HG02623 (cell line): ENCODE data around the gene SCAF1.

ENCODE experiments used
- ATAC-seq: cut with Tn5 transposase; IDR thresholded peaks from one replicate; pipeline ENCODE4 v1.9.1; 2021; ENCODE audit warnings: moderate library complexity; ENCODE audit not compliant: unreplicated experiment

The SCAF1 gene

DNA sequence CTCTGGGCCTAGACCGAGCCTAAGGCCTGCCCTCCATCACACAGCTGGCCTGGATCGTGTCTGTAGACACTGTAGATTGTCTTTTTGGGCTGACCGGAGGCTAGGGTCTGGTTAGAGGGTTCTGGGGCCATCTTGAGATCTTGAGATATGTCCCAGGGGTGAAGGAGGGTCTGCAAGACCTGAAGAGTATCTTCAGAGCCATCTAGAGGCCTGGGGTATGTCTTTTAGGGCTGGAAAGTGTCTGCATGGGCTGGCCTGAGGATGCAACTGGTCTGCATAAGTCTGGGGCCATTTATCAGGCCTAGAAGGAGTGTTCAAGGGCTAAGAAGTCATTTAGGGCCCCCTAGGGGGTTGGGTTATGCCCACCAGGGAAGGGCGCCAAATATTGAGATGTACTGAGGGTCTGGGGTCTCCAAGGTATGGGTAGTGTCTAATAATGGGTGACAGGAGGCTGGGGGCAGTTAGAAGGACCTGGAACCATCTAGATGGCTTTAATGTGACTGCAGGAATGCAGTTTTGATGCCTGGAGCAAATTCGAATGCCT lies 555 bp downstream of the SCAF1 start:
- ATAC-seq: no peak

DNA sequence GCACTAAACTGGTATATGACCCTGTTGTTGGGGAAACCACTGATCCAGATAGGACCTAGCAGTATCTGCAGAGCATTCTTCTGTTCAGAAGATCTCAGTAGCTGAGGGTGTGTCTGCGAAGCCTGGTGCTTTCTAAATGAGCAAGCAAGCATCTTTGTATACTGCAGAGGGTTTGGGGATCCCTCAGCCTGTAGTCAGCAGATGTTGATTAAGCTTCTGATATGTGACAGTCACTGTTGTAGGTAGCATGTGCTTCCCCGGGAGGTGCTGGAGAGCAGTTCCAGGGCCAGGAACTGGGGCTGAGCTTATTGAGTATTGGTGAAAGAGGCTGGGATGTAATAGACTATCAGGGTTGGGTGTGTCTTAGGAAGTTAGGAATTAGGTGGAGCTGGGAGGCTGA lies 1.5 kb downstream of the SCAF1 start:
- no peak for ATAC-seq

GRCh38 chr19:49645592-49645991 lies 3.6 kb downstream of the SCAF1 start:
- no peak for ATAC-seq

DNA sequence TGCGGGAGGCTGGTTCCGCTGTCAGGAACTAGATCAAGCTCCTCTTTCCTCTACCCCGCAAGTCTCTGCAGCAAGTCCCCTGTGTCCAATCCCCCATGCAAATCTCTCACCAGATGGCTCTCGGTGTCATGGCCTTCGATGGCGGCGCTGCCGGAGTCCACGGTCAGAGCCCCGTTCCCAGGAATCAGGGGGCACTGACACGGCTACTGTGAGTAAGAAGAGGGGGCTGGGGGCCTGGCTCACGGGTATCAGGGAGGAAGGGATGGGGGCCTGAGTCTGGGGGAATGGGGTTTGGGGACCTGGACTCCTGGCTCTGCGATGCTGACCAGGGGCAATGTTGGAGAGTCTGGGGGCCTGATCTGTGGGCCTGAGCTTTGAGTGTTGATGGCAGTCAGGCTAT lies 4.0 kb downstream of the SCAF1 start:
- no peak for ATAC-seq

- no peak for ATAC-seq
Measured at GRCh38 chr19:49646586-49646985, 4.6 kb downstream of the SCAF1 start.

- ATAC-seq: no peak
Measured at GRCh38 chr19:49651029-49651819, 9.2 kb downstream of the SCAF1 start.

- no peak for ATAC-seq
Measured at GRCh38 chr19:49651820-49652550, 10.0 kb downstream of the SCAF1 start.

- no peak for ATAC-seq
Measured at GRCh38 chr19:49652551-49653465, 10.8 kb downstream of the SCAF1 start.

GRCh38 chr19:49653466-49653806 lies 11.4 kb downstream of the SCAF1 start:
- ATAC-seq: no peak

DNA sequence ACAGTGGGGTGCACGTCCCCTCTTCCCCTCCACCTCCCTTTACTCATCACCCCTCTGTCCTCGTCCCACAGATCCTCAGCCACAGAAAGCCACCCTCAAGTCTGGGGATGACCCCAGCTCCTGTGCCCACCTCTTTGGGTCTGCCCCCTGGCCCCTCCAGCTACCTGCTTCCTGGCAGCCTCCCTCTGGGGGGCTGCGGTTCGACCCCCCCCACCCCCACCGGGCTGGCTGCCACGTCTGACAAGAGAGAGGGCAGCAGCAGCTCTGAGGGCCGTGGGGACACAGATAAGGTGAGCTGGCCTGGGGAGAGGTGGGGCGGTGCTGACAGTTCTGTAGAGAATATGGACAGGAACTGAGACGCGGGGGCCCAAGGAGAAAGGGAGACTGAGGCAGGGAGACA lies 12.6 kb downstream of the SCAF1 start:
- ATAC-seq: no peak

DNA sequence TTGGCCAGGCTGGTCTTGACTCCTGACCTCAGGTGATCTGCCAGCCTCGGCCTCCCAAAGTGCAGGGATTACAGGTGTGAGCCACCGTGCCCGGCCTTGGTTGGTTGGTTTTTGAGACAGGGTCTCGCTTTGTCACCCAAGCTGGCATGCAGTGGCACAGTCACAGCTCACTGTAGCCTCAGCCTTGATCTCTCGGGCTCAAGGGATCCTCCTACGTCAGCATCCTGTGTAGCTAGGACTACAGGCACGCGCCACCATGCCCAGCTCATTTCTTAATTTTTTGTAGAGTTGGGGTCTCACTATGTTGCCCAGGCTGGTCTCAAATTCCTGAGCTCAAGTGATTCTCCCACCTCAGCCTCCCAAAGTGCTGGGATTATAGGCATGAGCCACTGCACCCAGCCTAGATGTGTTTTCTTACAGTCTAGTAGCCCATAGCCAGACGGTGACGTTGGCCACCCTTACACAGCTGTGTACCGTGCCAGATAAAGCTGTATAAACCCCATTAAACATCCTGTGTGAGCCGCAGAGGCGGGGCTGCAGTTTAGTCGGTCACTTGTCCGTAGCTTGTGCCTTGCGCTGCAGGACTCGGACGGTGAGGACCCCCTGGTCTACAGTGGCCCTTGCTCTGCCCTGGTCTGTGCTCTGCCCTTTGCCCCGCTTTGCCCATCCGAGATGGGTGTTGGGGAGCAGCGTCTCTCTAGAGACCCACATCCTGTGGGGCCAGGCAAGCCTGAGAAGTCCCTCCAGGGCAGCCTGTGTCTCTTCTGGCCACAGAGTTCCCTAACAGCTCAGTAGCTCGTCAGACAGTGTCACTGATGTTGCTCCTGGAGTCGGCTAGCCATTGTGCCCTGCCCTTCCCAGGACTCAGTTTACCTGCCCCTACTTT lies 13.8 kb downstream of the SCAF1 start:
- no peak for ATAC-seq

DNA sequence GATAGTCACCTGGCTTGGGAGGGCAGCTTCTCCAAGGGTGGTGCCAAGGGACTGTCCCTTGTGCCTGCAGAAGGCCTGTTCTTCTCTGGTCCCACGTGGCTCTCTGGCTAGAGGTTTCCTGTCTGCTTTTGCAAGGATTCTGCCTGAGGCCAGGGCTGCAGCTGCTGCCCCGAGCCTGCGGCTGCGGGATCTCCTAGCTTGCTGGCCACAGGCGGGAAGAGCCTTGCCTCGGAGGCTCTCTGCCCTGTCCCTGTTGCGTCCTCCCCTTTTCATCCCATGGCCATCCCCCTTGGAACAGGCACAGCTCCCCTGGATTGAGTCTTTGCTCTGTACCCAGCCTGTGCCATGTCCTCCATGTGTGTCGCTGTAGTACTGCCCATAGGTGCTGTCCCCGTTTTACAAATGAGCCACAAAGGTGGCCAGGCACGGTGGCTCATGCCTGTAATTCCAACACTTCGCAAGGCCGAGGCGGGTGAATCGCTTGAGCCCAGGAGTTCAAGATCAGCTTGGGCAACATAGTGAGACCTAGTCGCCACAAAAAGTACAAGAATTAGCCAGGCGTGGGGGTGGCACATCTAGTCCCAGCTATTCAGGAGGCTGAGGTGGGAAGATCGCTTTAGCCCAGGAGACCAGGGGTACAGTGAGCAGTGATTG lies 14.6 kb downstream of the SCAF1 start:
- ATAC-seq: no peak

DNA sequence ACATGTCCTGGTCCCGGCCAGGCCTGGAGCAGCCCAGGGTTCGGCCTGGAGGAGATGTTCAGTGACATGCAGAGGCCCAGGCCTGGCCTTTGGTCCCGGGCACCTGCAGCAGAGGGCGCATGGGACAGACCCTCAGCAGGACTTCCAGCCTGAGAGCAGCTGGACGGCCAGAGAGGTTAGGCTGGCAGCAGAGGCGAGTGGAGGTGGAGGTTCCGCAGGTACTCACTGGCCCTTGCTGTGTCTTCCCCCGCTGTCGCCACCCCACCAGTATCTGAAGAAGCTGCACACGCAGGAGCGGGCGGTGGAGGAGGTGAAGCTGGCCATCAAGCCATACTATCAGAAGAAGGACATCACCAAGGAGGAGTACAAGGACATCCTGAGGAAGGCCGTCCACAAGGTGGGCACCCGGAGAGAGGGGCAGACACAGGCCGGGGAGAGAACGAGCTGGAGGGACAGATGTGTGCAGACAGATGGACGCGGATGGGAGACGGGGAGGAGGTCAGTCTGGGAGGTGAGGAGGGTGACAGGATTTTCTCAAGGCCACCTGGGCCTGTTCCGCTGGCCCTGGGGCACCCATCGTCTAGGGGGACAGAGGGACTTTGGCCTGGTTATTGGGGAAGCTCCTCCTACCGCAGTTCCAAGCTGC lies 15.6 kb downstream of the SCAF1 start:
- ATAC-seq: no peak

GRCh38 chr19:49658139-49658517 lies 16.1 kb downstream of the SCAF1 start:
- no peak for ATAC-seq

DNA sequence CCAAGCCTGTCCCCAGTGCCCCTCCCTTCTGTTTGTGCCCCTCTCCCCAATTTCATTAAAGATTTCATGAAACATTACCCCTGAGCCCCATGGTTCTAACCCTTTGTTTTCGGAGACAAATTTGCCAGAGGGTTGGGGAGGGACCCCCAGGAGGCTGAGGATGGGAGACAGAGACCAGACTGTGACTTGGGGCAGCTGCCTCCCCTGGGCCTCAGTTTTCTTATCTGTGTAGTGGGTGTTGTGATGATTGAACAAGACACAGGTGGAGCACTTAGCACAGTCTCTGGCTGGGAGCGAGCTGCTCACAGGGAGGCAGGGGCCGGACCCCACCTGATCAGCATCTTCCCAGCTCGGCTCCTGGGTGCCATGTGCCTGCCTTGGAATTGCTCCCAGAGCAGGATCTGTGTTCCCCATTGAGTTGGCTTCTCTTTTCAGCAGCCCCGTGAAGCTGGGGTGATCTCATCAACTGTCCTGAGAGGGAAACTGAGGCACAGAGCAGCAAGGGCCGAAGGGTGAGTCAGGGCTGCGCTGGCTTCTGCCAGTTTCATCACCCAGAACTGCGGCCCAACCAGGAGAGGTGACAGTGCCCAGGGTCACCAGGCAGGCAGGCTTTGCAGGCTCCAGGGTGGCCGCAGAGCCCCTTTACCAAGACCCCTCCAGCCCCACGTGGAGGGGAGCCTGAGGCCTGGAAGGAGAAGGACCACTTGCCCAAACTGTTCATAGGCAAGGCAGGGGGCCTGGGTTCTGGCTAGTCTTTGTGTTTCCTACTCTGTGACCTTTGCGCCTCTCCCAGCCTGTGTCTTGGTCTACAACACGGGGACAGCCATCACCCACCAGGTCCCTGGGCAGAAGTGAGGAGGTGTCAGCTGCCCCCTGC lies 16.8 kb downstream of the SCAF1 start:
- ATAC-seq: no peak

- ATAC-seq: no peak
Measured at GRCh38 chr19:49660338-49660961, 18.4 kb downstream of the SCAF1 start.

GRCh38 chr19:49662011-49662410 lies 20.0 kb downstream of the SCAF1 start:
- ATAC-seq: no peak

DNA sequence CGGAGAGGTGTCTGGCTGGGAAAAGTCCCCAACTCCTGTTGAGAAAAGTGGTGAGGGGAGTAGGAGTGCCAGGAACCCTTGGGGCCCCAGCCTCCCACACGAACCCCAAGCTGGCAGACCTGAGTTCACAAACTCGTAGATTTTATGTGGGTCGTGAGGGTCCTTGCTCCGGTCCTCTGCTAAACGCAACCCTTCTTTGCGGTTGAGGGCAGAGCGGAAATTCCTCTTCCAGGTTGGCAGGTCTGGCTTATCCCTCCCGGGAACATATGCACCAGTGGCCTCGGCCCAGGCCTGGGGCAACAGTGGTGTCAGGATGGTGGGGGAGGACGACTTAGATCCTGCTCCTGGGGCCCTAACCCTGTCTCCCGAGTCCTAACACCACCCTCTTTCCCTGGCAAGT lies 21.2 kb downstream of the SCAF1 start:
- no peak for ATAC-seq
